ENCODE data around the gene MFGE8.

DNA sequence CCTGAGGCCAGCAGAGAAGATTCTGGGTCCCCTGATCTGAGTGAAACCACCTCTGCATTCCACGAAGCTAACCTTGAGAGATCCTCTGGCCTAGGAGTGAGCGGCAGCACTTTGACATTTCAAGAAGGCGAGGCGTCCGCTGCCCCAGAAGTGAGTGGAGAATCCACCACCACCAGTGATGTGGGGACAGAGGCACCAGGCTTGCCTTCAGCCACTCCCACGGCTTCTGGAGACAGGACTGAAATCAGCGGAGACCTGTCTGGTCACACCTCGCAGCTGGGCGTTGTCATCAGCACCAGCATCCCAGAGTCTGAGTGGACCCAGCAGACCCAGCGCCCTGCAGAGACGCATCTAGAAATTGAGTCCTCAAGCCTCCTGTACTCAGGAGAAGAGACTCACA is 54.2 kb downstream of the MFGE8 start:
- TF ChIP-seq, protein P1, sequence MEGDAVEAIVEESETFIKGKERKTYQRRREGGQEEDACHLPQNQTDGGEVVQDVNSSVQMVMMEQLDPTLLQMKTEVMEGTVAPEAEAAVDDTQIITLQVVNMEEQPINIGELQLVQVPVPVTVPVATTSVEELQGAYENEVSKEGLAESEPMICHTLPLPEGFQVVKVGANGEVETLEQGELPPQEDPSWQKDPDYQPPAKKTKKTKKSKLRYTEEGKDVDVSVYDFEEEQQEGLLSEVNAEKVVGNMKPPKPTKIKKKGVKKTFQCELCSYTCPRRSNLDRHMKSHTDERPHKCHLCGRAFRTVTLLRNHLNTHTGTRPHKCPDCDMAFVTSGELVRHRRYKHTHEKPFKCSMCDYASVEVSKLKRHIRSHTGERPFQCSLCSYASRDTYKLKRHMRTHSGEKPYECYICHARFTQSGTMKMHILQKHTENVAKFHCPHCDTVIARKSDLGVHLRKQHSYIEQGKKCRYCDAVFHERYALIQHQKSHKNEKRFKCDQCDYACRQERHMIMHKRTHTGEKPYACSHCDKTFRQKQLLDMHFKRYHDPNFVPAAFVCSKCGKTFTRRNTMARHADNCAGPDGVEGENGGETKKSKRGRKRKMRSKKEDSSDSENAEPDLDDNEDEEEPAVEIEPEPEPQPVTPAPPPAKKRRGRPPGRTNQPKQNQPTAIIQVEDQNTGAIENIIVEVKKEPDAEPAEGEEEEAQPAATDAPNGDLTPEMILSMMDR (conservative IDR thresholded peaks at IDR 0.05): no peak
- TF ChIP-seq EZH2 (IDR thresholded peaks at IDR 0.05; ENCODE audit: low read depth): no peak

All from PC-9 (cell line).